Uterus (tissue), 2 donors: ENCODE results near the gene FASTKD3.

Source experiments
- POLR2A ChIP-seq, 2 donors: fragments of 450-650 bp; IDR thresholded peaks; one replicate each; pipeline ENCODE4 v1.6.1; 2016; ENCODE audit warnings: antibody characterized with exemption in 2 of 2, mild to moderate bottlenecking in 1 of 2, moderate library complexity in 1 of 2
- TF ChIP-seq, protein P1 (sequence below), 4 experiments: fragments of 200-600 bp in 2 of 4; fragments of 450-650 bp in 2 of 4; sonication (generic) in 2 of 4; IDR thresholded peaks; one replicate each; pipeline ENCODE4 v1.5.1; 2016 to 2019; ENCODE audit warnings: antibody characterized with exemption in 4 of 4, mild to moderate bottlenecking in 2 of 4, moderate library complexity in 1 of 4

DNA sequence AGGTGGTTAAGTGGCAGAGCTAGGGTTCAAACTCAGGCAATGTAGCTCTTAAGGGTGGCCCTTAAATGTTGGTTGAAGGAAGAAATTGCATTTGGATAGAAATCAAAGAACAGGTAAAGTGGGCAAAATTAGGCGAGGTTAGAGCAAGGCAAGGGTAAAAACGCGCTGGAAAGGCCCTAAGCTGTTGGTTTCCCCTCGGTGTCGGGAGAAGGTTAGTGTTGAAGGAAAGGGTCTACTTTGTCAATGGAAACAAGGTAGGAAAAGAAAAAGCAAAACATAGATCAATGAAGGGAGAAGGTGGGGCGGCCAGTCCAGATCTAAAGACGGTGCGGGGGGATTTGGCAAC, 431 bp downstream of the FASTKD3 start:
- TF ChIP-seq, protein P1, sequence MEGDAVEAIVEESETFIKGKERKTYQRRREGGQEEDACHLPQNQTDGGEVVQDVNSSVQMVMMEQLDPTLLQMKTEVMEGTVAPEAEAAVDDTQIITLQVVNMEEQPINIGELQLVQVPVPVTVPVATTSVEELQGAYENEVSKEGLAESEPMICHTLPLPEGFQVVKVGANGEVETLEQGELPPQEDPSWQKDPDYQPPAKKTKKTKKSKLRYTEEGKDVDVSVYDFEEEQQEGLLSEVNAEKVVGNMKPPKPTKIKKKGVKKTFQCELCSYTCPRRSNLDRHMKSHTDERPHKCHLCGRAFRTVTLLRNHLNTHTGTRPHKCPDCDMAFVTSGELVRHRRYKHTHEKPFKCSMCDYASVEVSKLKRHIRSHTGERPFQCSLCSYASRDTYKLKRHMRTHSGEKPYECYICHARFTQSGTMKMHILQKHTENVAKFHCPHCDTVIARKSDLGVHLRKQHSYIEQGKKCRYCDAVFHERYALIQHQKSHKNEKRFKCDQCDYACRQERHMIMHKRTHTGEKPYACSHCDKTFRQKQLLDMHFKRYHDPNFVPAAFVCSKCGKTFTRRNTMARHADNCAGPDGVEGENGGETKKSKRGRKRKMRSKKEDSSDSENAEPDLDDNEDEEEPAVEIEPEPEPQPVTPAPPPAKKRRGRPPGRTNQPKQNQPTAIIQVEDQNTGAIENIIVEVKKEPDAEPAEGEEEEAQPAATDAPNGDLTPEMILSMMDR (IDR thresholded peaks at IDR 0.05), result no peak
- no peak for TF ChIP-seq POLR2A (IDR thresholded peaks at IDR 0.05)
